Measurements from ENCODE around the gene TASP1.

The TASP1 gene

GRCh38 chr20:13447385-13448180 lies 191.1 kb downstream of the TASP1 start:
- no peak for DNase-seq (ENCODE audit: extremely low read depth in 1 of 2, low read depth in 1 of 2)

GRCh38 chr20:13443690-13444089 lies 195.0 kb downstream of the TASP1 start:
- no peak for DNase-seq (ENCODE audit: extremely low read depth in 1 of 2, low read depth in 1 of 2)

GRCh38 chr20:13442986-13443385 lies 195.7 kb downstream of the TASP1 start:
- DNase-seq (ENCODE audit: extremely low read depth in 1 of 2, low read depth in 1 of 2): no peak

GRCh38 chr20:13441388-13441787 lies 197.3 kb downstream of the TASP1 start:
- no peak for DNase-seq (ENCODE audit: extremely low read depth in 1 of 2, low read depth in 1 of 2)

GRCh38 chr20:13436530-13436929 lies 202.2 kb downstream of the TASP1 start:
- DNase-seq (ENCODE audit: extremely low read depth in 1 of 2, low read depth in 1 of 2): no peak

- no peak for DNase-seq (ENCODE audit: extremely low read depth in 1 of 2, low read depth in 1 of 2)
Observed at GRCh38 chr20:13432126-13432525, 206.6 kb downstream of the TASP1 start.

GRCh38 chr20:13430346-13431002 lies 208.3 kb downstream of the TASP1 start:
- peak; percentile 30 to 66 for DNase-seq (ENCODE audit: extremely low read depth in 1 of 2, low read depth in 1 of 2)

GRCh38 chr20:13428684-13429083 lies 210.0 kb downstream of the TASP1 start:
- no peak for DNase-seq (ENCODE audit: extremely low read depth in 1 of 2, low read depth in 1 of 2)

- DNase-seq (ENCODE audit: extremely low read depth in 1 of 2, low read depth in 1 of 2): no peak
Observed at GRCh38 chr20:13426870-13427269, 211.9 kb downstream of the TASP1 start.

- DNase-seq (ENCODE audit: extremely low read depth in 1 of 2, low read depth in 1 of 2): no peak
Observed at GRCh38 chr20:13425381-13426135, 213.2 kb downstream of the TASP1 start.

GRCh38 chr20:13424174-13424833 lies 214.4 kb downstream of the TASP1 start:
- no peak for DNase-seq (ENCODE audit: extremely low read depth in 1 of 2, low read depth in 1 of 2)

GRCh38 chr20:13423472-13424173 lies 215.1 kb downstream of the TASP1 start:
- no peak for DNase-seq (ENCODE audit: extremely low read depth in 1 of 2, low read depth in 1 of 2)

- DNase-seq (ENCODE audit: extremely low read depth in 1 of 2, low read depth in 1 of 2): no peak
Observed at GRCh38 chr20:13422637-13423036, 216.1 kb downstream of the TASP1 start.

GRCh38 chr20:13420625-13421024 lies 218.1 kb downstream of the TASP1 start:
- no peak for DNase-seq (ENCODE audit: extremely low read depth in 1 of 2, low read depth in 1 of 2)

- DNase-seq (ENCODE audit: extremely low read depth in 1 of 2, low read depth in 1 of 2): no peak
Observed at GRCh38 chr20:13419477-13419876, 219.3 kb downstream of the TASP1 start.

GRCh38 chr20:13418263-13419229 lies 220.2 kb downstream of the TASP1 start:
- no peak for DNase-seq (ENCODE audit: extremely low read depth in 1 of 2, low read depth in 1 of 2)

GRCh38 chr20:13416531-13416930 lies 222.2 kb downstream of the TASP1 start:
- no peak for DNase-seq (ENCODE audit: extremely low read depth in 1 of 2, low read depth in 1 of 2)

- no peak for DNase-seq (ENCODE audit: extremely low read depth in 1 of 2, low read depth in 1 of 2)
Observed at GRCh38 chr20:13412806-13413445, 225.8 kb downstream of the TASP1 start.

- DNase-seq (ENCODE audit: extremely low read depth in 1 of 2, low read depth in 1 of 2): no peak
Observed at GRCh38 chr20:13404293-13404692, 234.4 kb downstream of the TASP1 start.
